ENCODE results near the gene GNL3. TPM values are rescaled to one million over a fixed set of nuclear protein-coding genes. Genes with fewer than 3 reads are reported as not detected.
"Not testable (repeated sequence)": the region's sequence is repeated elsewhere in the genome, so short reads cannot be mapped to it uniquely, and the experiment has no call there.

GNL3 gene
- polyA plus RNA-seq, 3 donors from 2014 or later, result 27.4 to 43.3 (median 28.0) TPM

DNA sequence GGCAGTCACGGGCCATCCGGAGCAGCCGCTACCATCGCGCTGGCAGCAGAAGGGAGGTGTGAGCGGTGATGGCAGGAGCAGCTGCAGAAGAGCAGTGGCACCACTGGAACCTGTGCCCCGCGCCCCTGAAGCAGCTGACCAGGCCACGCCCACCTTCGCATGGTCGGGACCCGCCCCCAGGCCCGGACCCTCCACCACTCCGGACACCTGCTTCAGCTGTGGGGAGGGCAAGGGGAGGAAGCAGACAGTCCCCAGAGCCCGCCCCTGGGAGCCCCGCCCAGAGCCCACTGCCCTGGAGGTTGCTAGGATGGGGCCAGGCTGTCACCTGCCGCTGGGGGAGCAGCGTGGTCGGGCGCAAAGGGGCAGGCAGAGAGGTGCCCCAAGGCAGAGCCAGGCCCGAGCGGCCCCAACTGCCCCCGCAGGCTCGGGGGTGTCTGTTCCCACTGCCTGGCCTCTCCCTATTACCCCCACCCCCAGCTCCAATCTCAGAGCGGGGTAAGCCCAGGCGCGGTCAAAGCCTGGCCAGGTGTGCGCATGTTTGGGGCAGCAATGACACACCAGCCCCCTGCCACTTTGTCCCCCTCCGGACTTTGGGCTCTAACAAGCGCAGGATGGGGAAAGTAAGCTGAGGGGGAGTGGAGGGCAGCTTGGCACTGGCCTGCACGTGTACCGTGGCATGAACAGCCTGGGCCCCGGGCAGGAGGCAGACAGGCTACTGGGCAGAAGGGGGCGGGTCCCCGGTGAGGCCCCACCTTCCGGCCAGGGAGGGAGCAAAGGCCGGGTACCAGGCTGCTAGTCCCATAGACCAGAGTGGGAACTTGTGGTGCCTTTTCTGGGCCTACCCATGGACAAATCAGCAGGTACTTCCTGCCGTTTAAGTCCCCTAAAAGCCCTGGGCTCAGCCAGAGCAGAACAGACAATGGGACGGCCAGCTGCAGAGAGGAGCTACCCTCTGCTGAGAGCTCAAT, 28.8 kb downstream of the GNL3 start:
- H3K36me3 Mint-ChIP-seq, result peaks cover 9 to 10% (median 10%) of the 10 kb centered on the region in 3 donors
- peaks cover 0 to 4% (median 0%) of the 10 kb centered on the region in 3 donors for H3K27me3 Mint-ChIP-seq (ENCODE audit: low read depth in 3 of 3)
- no peaks in the 10 kb centered on the region for H3K9me3 Mint-ChIP-seq
- DNase-seq, result no peak
- H3K4me3 Mint-ChIP-seq, result no peak overlapping the region
- no peak overlapping the region for H3K27ac Mint-ChIP-seq
- H3K4me1 Mint-ChIP-seq, result peaks cover under 1 to 2% of the 10 kb centered on the region in 2 donors

- Mint-ChIP-seq H3K27ac (no peak overlapping the region), H3K9me3 (peaks cover 0 to under 1% (median 0%) of the 10 kb centered on the region in 6 donors), H3K4me3 (no peak overlapping the region)
These were observed 30.0 kb downstream of the GNL3 start for GRCh38 chr3:52715714-52716305.

DNA sequence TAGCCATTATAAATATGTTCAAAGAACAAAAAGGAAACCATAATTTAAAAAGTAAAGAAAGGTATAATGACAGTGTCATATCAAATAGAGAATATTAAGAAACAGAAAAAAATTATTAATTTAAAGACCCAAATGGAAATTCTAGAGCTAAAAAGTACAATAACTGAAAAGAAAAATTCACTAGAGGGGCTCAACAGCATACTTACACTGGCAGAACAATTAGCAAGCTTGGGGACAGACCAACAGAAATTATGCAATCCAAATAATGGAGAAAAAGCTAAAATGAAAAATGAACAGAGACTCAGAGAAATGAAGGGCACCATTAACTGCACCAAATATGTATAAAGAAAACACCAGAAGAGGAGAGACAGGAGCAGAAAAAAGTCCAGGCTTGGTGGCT, 33.8 kb downstream of the GNL3 start:
- no peak overlapping the region for H3K4me3 Mint-ChIP-seq
- peaks cover 13 to 19% (median 17%) of the 10 kb centered on the region in 3 donors for H3K36me3 Mint-ChIP-seq
- peaks cover 0 to 2% (median 0%) of the 10 kb centered on the region in 3 donors for H3K27me3 Mint-ChIP-seq (ENCODE audit: low read depth in 3 of 3)
- H3K27ac Mint-ChIP-seq, result peak overlapping the region in 1 of 6 donors; percentile 89
- H3K9me3 Mint-ChIP-seq, result peaks cover 0 to 3% (median 0%) of the 10 kb centered on the region in 6 donors
- H3K4me1 Mint-ChIP-seq, result peaks cover 18 to 20% of the 10 kb centered on the region in 2 donors
- no peak for DNase-seq

More at GRCh38 chr3:52715714-52716305, 30.0 kb downstream of the GNL3 start:
- Mint-ChIP-seq H3K4me1 (peaks cover 8 to 14% of the 10 kb centered on the region in 2 donors), H3K36me3 (peaks cover 13 to 15% (median 13%) of the 10 kb centered on the region in 3 donors), H3K27me3 (ENCODE audit: low read depth in 3 of 3) (peaks cover 0 to 4% (median 0%) of the 10 kb centered on the region in 3 donors)
- no peak for DNase-seq

DNA sequence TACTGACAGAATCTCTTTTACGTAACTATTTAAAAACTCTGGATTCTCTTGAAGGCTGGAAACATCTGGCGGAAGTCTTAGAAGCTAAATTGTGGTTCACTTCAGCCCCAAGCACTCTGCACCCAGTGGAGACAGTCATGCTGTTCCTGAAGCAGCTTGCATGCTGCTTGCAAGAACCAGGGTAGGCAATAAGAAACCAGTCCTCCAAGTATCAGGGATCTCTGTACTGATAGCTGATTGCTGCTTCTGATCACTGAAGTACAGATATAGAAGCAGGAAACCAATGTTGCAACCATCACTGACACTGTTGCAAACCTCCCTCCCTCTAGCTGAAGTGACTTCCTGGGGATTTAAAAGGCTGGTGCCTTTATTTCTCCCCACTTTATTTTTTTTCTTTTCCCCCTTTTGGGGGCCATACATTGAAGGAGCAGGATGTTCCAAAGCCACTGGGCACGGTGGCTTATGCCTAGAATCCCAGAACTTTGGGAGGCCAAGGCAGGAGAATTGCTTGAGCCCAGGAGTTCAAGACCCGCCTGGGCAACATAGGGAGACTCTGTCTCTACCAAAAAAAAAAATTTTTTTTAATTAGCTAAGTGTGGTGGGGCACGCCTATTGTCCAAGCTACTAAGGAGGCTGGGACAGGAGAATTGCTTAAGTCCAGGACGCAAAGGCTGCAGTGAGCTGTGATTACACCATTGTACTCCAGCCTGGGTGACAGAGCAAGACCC, 35.3 kb downstream of the GNL3 start:
- H3K27ac Mint-ChIP-seq, result peak overlapping the region; percentile 5 to 82 (median 73)
- H3K4me3 Mint-ChIP-seq, result peak overlapping the region in 4 of 5 donors; percentile 1 to 22 (median 8)
- no peak for DNase-seq
- H3K9me3 Mint-ChIP-seq, result peaks cover 0 to 3% (median 0%) of the 10 kb centered on the region in 6 donors
- peaks cover 18 to 20% of the 10 kb centered on the region in 2 donors for H3K4me1 Mint-ChIP-seq
- peaks cover 0 to 2% (median 0%) of the 10 kb centered on the region in 3 donors for H3K27me3 Mint-ChIP-seq (ENCODE audit: low read depth in 3 of 3)
- peaks cover 13 to 24% (median 21%) of the 10 kb centered on the region in 3 donors for H3K36me3 Mint-ChIP-seq

DNA sequence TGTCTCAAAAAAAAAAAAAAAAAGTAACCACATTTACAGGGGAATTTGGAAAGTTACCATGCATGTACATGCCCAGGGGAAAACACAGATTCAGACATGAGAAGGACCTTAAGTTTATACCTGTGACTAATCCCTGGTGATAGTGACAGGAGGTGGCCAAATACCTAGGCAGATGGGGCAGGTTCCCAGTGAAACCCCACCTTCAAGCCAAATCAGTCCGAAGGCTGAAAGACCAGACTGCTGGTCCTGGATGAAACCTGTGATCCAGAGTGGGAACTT, 35.8 kb downstream of the GNL3 start:
- Mint-ChIP-seq H3K36me3 (peaks cover 8 to 20% (median 18%) of the 10 kb centered on the region in 3 donors), H3K27ac (peak overlapping the region in 3 of 6 donors; percentile 27 to 64 (median 42)), H3K9me3 (peaks cover 0 to 3% (median 0%) of the 10 kb centered on the region in 6 donors), H3K4me1 (peaks cover 18 to 20% of the 10 kb centered on the region in 2 donors), H3K27me3 (ENCODE audit: low read depth in 3 of 3) (peaks cover 0 to 2% (median 0%) of the 10 kb centered on the region in 3 donors), H3K4me3 (no peak overlapping the region)
- no peak for DNase-seq

- peaks cover 0 to 3% (median 0%) of the 10 kb centered on the region in 6 donors for H3K9me3 Mint-ChIP-seq
- H3K4me3 Mint-ChIP-seq, result no peak overlapping the region
- DNase-seq, result no peak
- peak overlapping the region in 1 of 6 donors; percentile 27 for H3K27ac Mint-ChIP-seq
- peaks cover 0 to 2% (median 0%) of the 10 kb centered on the region in 3 donors for H3K27me3 Mint-ChIP-seq (ENCODE audit: low read depth in 3 of 3)
- H3K36me3 Mint-ChIP-seq, result peaks cover 8 to 25% (median 19%) of the 10 kb centered on the region in 3 donors
- peaks cover 18 to 20% of the 10 kb centered on the region in 2 donors for H3K4me1 Mint-ChIP-seq
These were observed 36.7 kb downstream of the GNL3 start for GRCh38 chr3:52722491-52722890.

- H3K27me3 Mint-ChIP-seq (ENCODE audit: low read depth in 3 of 3), result no peaks in the 10 kb centered on the region
- H3K9me3 Mint-ChIP-seq, result peaks cover 1 to 8% (median 5%) of the 10 kb centered on the region in 6 donors
- peak overlapping the region in 1 of 6 donors; percentile 41 for H3K27ac Mint-ChIP-seq
- peaks cover 18 to 20% of the 10 kb centered on the region in 2 donors for H3K4me1 Mint-ChIP-seq
- H3K4me3 Mint-ChIP-seq, result no peak overlapping the region
- DNase-seq, result no peak
- H3K36me3 Mint-ChIP-seq, result peaks cover 12 to 36% (median 29%) of the 10 kb centered on the region in 3 donors
These were observed 38.1 kb downstream of the GNL3 start for GRCh38 chr3:52723935-52724334.

DNA sequence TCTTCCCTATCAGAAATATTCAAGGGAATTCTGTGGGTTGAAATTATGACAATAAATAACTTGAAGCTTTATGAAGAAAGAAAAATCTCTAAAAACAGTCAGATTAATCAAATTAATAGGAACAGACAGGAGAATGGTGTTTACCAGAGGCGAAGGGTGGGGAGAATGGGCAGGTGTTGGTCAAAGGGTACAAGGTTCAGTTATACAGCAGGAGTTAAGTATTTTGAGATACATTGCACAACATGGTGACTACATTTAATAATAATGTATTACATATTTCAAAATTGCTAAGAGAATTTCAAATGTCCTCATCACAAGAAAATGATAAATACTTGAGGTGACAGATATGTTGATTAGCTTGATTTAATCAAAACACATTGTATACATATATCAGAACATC, 38.7 kb downstream of the GNL3 start:
- no peak overlapping the region for H3K4me3 Mint-ChIP-seq
- H3K27ac Mint-ChIP-seq, result no peak overlapping the region
- H3K4me1 Mint-ChIP-seq, result peaks cover 18 to 19% of the 10 kb centered on the region in 2 donors
- H3K9me3 Mint-ChIP-seq, result peaks cover 1 to 11% (median 6%) of the 10 kb centered on the region in 6 donors
- H3K36me3 Mint-ChIP-seq, result peaks cover 9 to 35% (median 29%) of the 10 kb centered on the region in 3 donors
- no peaks in the 10 kb centered on the region for H3K27me3 Mint-ChIP-seq (ENCODE audit: low read depth in 3 of 3)
- no peak for DNase-seq

GRCh38 chr3:52728753-52729152, 42.9 kb downstream of the GNL3 start:
- H3K27me3 Mint-ChIP-seq (ENCODE audit: low read depth in 3 of 3); H3K4me1 Mint-ChIP-seq: not testable (repeated sequence)

GRCh38 chr3:52730681-52731080, 44.8 kb downstream of the GNL3 start:
- H3K36me3 Mint-ChIP-seq, result peaks cover 39 to 70% (median 64%) of the 10 kb centered on the region in 3 donors
- no peak for DNase-seq
- no peak overlapping the region for H3K4me3 Mint-ChIP-seq
- peaks cover 0 to 4% of the 10 kb centered on the region in 2 donors for H3K4me1 Mint-ChIP-seq
- H3K27ac Mint-ChIP-seq, result no peak overlapping the region
- H3K9me3 Mint-ChIP-seq, result peaks cover 1 to 18% (median 6%) of the 10 kb centered on the region in 6 donors
- no peaks in the 10 kb centered on the region for H3K27me3 Mint-ChIP-seq (ENCODE audit: low read depth in 3 of 3)

More at GRCh38 chr3:52728753-52729152, 42.9 kb downstream of the GNL3 start:
- peaks cover 1 to 18% (median 6%) of the 10 kb centered on the region in 6 donors for H3K9me3 Mint-ChIP-seq
- not testable (repeated sequence) for H3K4me3 Mint-ChIP-seq, H3K27ac Mint-ChIP-seq, DNase-seq
- H3K36me3 Mint-ChIP-seq, result peaks cover 33 to 64% (median 57%) of the 10 kb centered on the region in 3 donors

GRCh38 chr3:52731590-52731989, 45.8 kb downstream of the GNL3 start:
- H3K27ac Mint-ChIP-seq, result no peak overlapping the region
- peaks cover 43 to 72% (median 58%) of the 10 kb centered on the region in 3 donors for H3K36me3 Mint-ChIP-seq

GRCh38 chr3:52733256-52733891, 47.5 kb downstream of the GNL3 start:
- H3K4me3 Mint-ChIP-seq, result no peak overlapping the region
- H3K4me1 Mint-ChIP-seq, result peaks cover 0 to 4% of the 10 kb centered on the region in 2 donors
- H3K27ac Mint-ChIP-seq, result no peak overlapping the region
- peaks cover 41 to 72% (median 47%) of the 10 kb centered on the region in 3 donors for H3K36me3 Mint-ChIP-seq
- H3K27me3 Mint-ChIP-seq (ENCODE audit: low read depth in 3 of 3), result no peaks in the 10 kb centered on the region
- H3K9me3 Mint-ChIP-seq, result peaks cover 0 to 16% (median 6%) of the 10 kb centered on the region in 6 donors
- no peak for DNase-seq

More at GRCh38 chr3:52731590-52731989, 45.8 kb downstream of the GNL3 start:
- peaks cover 0 to 4% of the 10 kb centered on the region in 2 donors for H3K4me1 Mint-ChIP-seq
- no peak overlapping the region for H3K4me3 Mint-ChIP-seq
- no peaks in the 10 kb centered on the region for H3K27me3 Mint-ChIP-seq (ENCODE audit: low read depth in 3 of 3)
- H3K9me3 Mint-ChIP-seq, result peaks cover 1 to 18% (median 6%) of the 10 kb centered on the region in 6 donors
- DNase-seq, result no peak

DNA sequence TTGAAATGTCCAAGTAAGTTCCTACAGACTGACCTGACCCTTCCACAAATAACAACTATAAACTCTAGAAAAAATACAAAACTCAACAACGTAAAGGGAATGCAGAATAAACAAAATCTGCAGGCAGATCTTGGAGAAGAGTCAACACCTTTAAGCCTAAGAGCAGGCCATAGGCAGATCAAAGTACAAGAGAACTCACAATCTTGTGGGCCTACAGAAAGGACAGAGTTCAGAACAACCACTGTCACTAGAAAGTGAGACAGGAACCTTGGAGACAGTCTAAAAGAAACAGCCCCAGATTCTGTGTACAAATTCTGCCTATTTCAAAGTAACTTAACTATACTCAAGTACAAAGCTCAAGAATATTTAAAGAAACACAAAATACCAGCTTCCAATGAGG, 53.9 kb downstream of the GNL3 start:
- H3K36me3 Mint-ChIP-seq, result peaks cover 23 to 43% (median 24%) of the 10 kb centered on the region in 3 donors
- DNase-seq, result no peak

More for the DNA sequence above, 53.9 kb downstream of the GNL3 start:
- Mint-ChIP-seq H3K9me3 (no peaks in the 10 kb centered on the region), H3K4me1 (no peaks in the 10 kb centered on the region), H3K4me3 (no peak overlapping the region), H3K27me3 (ENCODE audit: low read depth in 3 of 3) (no peaks in the 10 kb centered on the region), H3K27ac (no peak overlapping the region)

Measured in immature natural killer cell (primary cell).